Heart right ventricle (tissue), 16 donors: ENCODE measurements around the gene BPHL. TPM values are rescaled to one million over a fixed set of nuclear protein-coding genes. Genes with fewer than 3 reads are reported as not detected.
"Not testable (repeated sequence)": the region's sequence is repeated elsewhere in the genome, so short reads cannot be mapped to it uniquely, and the experiment has no call there.

Experiments used
- ATAC-seq, 8 donors: fragments of 200-7000 bp; cut with Tn5 transposase; one replicate each; pipeline ENCODE4 v1.9.1; 2020; ENCODE audit warnings: mild to moderate bottlenecking in 8 of 8, moderate library complexity in 8 of 8, moderate number of reproducible peaks in 1 of 8
- DNase-seq, 2 donors: peaks; one replicate each; pipeline ENCODE4 v3.0.0-alpha.2; 2020
- H3K27ac ChIP-seq, 10 donors: fragments of 200-600 bp; sonication (generic) in 2 of 10; one replicate each; pipeline versions ENCODE4 v1.5.0 to v1.8.0; 2020 to 2022; ENCODE audit warnings: mild to moderate bottlenecking in 3 of 10
- H3K27me3 ChIP-seq, 7 donors: fragments of 200-600 bp; one replicate each; pipeline ENCODE4 v1.8.0; 2021 to 2022; ENCODE audit warnings: mild to moderate bottlenecking in 2 of 7
- H3K36me3 ChIP-seq, 9 donors: fragments of 200-600 bp; sonication (generic) in 1 of 9; one replicate each; pipeline versions ENCODE4 v1.5.0 to v1.8.0; 2020 to 2022; ENCODE audit warnings: mild to moderate bottlenecking in 2 of 9
- H3K4me1 ChIP-seq, 9 donors: fragments of 200-600 bp; sonication (generic) in 1 of 9; one replicate each; pipeline versions ENCODE4 v1.5.0 to v1.8.0; 2020 to 2022; ENCODE audit warnings: mild to moderate bottlenecking in 4 of 9
- H3K4me3 ChIP-seq, 10 donors: fragments of 200-600 bp; sonication (generic) in 2 of 10; one replicate each; pipeline versions ENCODE4 v1.5.0 to v1.8.0; 2020 to 2022; ENCODE audit warnings: mild to moderate bottlenecking in 7 of 10, moderate library complexity in 2 of 10
- H3K9me3 ChIP-seq, 11 donors: fragments of 200-600 bp in 10 of 11; sonication (generic) in 2 of 11; one replicate each; pipeline versions ENCODE4 v1.5.0 to v1.8.0; 2013 to 2022; ENCODE audit warnings: mild to moderate bottlenecking in 2 of 11, control low read depth in 1 of 11, moderate library complexity in 1 of 11
- CTCF ChIP-seq, 9 donors: fragments of 200-600 bp; sonication (generic) in 2 of 9; IDR thresholded peaks; one replicate each; pipeline versions ENCODE4 v1.5.0 to v1.8.0; 2021 to 2022; ENCODE audit warnings: antibody characterized with exemption in 9 of 9, mild to moderate bottlenecking in 5 of 9, moderate library complexity in 1 of 9
- WGBS, 2 donors: extraction: QIAGEN DNeasy Blood & Tissue Kit; methylation state at CpG; one replicate each; pipeline ENCODE4 v1.1.7; 2013; ENCODE audit warnings: inconsistent platforms in 1 of 2; 5-methylcytosine and 5-hydroxymethylcytosine counted together
- intact Hi-C, 10 donors: fragments of 100-400 bp; cut with DNase I; formaldehyde crosslinking; loops; one replicate each; pipeline versions ENCODE4 v1.11.1 to v1.14.2; 2022
- polyA plus RNA-seq, 2 donors: library from polyadenylated mRNA; stranded (reverse); fragments of 200-250 nt; gene quantifications; one replicate each; pipeline ENCODE4 v1.2.3, GENCODE V29; 2013
- total RNA-seq, 10 donors: library from RNA; stranded (reverse); fragmentation: NEBNext Ultra II Directional in 3 of 10; extraction: Animal tissue kit (Norgen Biotek cat#: 25700) in 3 of 10; gene quantifications; one replicate each; pipeline versions ENCODE4 v1.2.1 to v1.2.4, GENCODE V29; 2021 to 2023
- donor health status: Arrhythmogenic right ventricular cardiomyopathy.
- donor health status: ischemic (EF 13 %, LVEDD 7.1; RV severe dilation, severe dysfunction).
- donor health status: healthy with polysubstance abuse.
- donor health status: DM: no; HTN: yes; CAD: no.
- donor health status: DM: no; HTN: no; CAD: no.
- donor health status: ischemic (EF 25% LVEDD 6.9; RV normal size, moderate dysfunction).
- donor health status: ischemic (EF 25% LVEDD 5.7; RV mildly dilated, moderate dysfunction).
- donor health status: healthy.
- donor health status: DM: yes; HTN: yes; CAD: no.
- donor health status: Ischemic cardiomyopathy.
- donor health status: ischemic (EF 35%, LVEDD 5.7; RV mildly dilated, moderate dysfunction).
- donor health status: nonischemic (EF 11% LVEDD 7.7; RV severe dilation, severe dysfunction).
- donor health status: DM: yes; HTN: yes; CAD: no.
- donor health status: PGD.
- donor health status: ischemic (EF 29% LVEDD 5.4; RV normal size, mild dysfunction).
- donor health status: nonischemic (EF 23%, LVEDD 6.1; RV moderate dilation, normal function).

The BPHL gene
- total and polyA plus RNA-seq, 12 donors: 5.3 to 44.4 (median 21.0) TPM

- ATAC-seq (no peak), DNase-seq (no peak)
- Histone ChIP-seq H3K4me3 (no peak overlapping the region), H3K36me3 (no peaks in the 10 kb centered on the region), H3K4me1 (no peaks in the 10 kb centered on the region), H3K27ac (no peak overlapping the region), H3K9me3 (no peaks in the 10 kb centered on the region), H3K27me3 (peaks cover 0 to 4% (median 0%) of the 10 kb centered on the region in 7 donors)
- intact Hi-C loops: no loop called here
- WGBS, 2 donors: 82 to 90% methylated on average over 2 of the region's 2 CpGs
- no peak for TF ChIP-seq CTCF (IDR thresholded peaks at IDR 0.05)
These were observed 62.6 kb downstream of the BPHL start for GRCh38 chr6:3181105-3181504.

GRCh38 chr6:3183066-3183465 is 64.6 kb downstream of the BPHL start:
- Histone ChIP-seq H3K4me3 (no peak overlapping the region), H3K36me3 (no peaks in the 10 kb centered on the region), H3K9me3 (no peaks in the 10 kb centered on the region), H3K4me1 (no peaks in the 10 kb centered on the region), H3K27ac (no peak overlapping the region), H3K27me3 (peaks cover 0 to 4% (median 0%) of the 10 kb centered on the region in 7 donors)
- 64 to 71% methylated on average over 4 of the region's 4 CpGs for WGBS, 2 donors
- intact Hi-C loops: no loop called here
- ATAC-seq (no peak), DNase-seq (no peak)
- TF ChIP-seq CTCF (IDR thresholded peaks at IDR 0.05): no peak

GRCh38 chr6:3186974-3187382 is 68.5 kb downstream of the BPHL start:
- intact Hi-C loops: no loop called here
- Histone ChIP-seq H3K27me3 (no peaks in the 10 kb centered on the region), H3K9me3 (no peaks in the 10 kb centered on the region), H3K4me1 (no peaks in the 10 kb centered on the region), H3K4me3 (no peak overlapping the region), H3K36me3 (no peaks in the 10 kb centered on the region), H3K27ac (no peak overlapping the region)
- WGBS, 2 donors: 94 to 99% methylated on average over 3 of the region's 3 CpGs
- no peak for TF ChIP-seq CTCF (IDR thresholded peaks at IDR 0.05)
- ATAC-seq (no peak), DNase-seq (no peak)

- no peak for ATAC-seq
- WGBS, 2 donors: 83 to 85% methylated on average over 7 of the region's 7 CpGs
These were observed 69.8 kb downstream of the BPHL start for GRCh38 chr6:3188262-3188661.

GRCh38 chr6:3189192-3189591 is 70.7 kb downstream of the BPHL start:
- H3K27me3 ChIP-seq, H3K4me3 ChIP-seq, H3K4me1 ChIP-seq, DNase-seq, intact Hi-C loops, H3K36me3 ChIP-seq, H3K27ac ChIP-seq, ATAC-seq, H3K9me3 ChIP-seq: not testable (repeated sequence)
- WGBS, 2 donors: 96% methylated on average over 10 of the region's 10 CpGs

More at GRCh38 chr6:3188262-3188661, 69.8 kb downstream of the BPHL start:
- no peak for DNase-seq
- Histone ChIP-seq H3K36me3 (no peaks in the 10 kb centered on the region), H3K27ac (no peak overlapping the region), H3K9me3 (no peaks in the 10 kb centered on the region), H3K4me1 (no peaks in the 10 kb centered on the region), H3K27me3 (no peaks in the 10 kb centered on the region), H3K4me3 (no peak overlapping the region)
- intact Hi-C loops: no loop called here
- no peak for TF ChIP-seq CTCF (IDR thresholded peaks at IDR 0.05)
